Peyer's patch (tissue), 4 donors: ENCODE measurements around the gene LTA4H.

Source experiments
- CTCF ChIP-seq, 6 experiments: fragments of 450-650 bp in 4 of 6; fragments of 200-600 bp in 2 of 6; sonication (generic) in 1 of 6; IDR thresholded peaks; one replicate each; pipeline ENCODE4 v1.5.1; 2017 to 2019; ENCODE audit warnings: antibody characterized with exemption in 6 of 6, mild to moderate bottlenecking in 3 of 6, moderate library complexity in 1 of 6
- POLR2A ChIP-seq, 2 donors: fragments of 450-650 bp; IDR thresholded peaks; one replicate each; pipeline ENCODE4 v1.5.1; 2017; ENCODE audit warnings: antibody characterized with exemption in 2 of 2, mild to moderate bottlenecking in 2 of 2, moderate library complexity in 2 of 2

GRCh38 chr12:95989504-95990123 is 45.8 kb downstream of the LTA4H start:
- TF ChIP-seq POLR2A (IDR thresholded peaks at IDR 0.05) (no peak), CTCF (IDR thresholded peaks at IDR 0.05) (no peak)
